HG03575 (cell line): ENCODE measurements around the gene FHOD3.

Source experiments
- ATAC-seq: cut with Tn5 transposase; IDR thresholded peaks from one replicate; pipeline ENCODE4 v1.9.1; 2021; ENCODE audit not compliant: unreplicated experiment, insufficient number of reproducible peaks, low FRiP score; ENCODE audit errors: extremely low read depth

Gene FHOD3

GRCh38 chr18:36297417-36298125 is at the start of gene FHOD3:
Gene FHOD3, plus strand, starts transcription at chr18:36297713. Its CDS starts 123 bp downstream, at chr18:36297836.
- ATAC-seq = no peak

DNA sequence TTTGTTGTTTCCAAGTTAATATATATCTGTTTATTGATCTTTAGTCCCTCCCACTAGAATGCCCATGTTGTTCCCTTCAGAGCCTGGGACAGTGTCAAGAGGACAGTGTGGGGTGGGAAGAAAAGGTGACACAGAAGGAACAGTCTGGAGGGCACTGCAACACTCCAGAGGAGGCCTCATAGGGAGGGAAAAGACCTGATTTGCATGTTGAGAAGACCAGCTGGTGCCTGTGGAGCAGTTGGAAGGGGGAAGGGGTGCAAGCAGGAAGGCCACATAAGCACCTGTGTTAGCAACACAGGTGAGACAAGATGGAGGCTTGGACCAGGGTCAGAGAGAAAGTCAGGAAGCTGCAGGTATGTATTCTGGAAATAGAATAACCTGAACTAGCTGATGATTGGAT is 48.1 kb upstream of the FHOD3 start:
- no peak for ATAC-seq

DNA sequence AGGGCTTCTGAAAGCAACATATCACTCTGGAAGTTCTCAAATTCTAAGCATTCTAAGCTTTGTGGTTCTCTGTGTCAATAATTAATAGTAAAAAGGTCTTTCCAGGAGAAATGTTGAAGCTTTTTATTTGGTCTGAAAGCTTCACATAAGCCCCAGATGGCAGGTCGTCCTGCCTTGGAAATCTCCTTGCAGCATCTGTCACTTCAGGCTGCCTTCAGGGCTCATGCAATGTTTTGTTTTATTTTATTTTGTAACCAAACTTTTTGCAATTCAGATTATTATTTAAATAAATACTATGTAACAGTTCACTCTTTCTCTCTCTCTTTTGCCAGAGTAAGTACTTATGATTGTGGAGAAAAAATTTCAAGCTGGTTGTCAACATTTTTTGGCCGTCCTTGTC is 46.7 kb upstream of the FHOD3 start:
- ATAC-seq = no peak

GRCh38 chr18:36255072-36255698 is 42.3 kb upstream of the FHOD3 start:
- ATAC-seq = no peak

GRCh38 chr18:36256094-36256493 is 41.4 kb upstream of the FHOD3 start:
- ATAC-seq = no peak

DNA sequence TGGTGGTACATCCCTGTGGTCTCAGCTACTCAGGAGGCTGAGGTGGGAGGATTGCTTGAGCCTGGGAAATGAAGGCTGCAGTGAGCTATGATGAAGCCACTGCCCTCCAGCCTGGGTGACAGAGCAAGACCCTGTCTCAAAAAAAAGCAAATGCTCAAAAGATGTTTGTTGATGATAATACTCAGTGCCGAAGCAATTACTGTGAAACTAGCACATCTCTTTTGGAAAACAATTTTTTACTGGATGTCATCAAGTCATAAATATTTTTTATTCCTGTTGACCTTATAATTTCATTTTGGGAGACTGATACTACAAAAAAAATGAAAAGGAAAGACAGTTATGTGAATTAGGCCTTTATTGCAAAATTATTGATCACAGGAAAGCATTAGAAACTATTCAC is 34.5 kb upstream of the FHOD3 start:
- ATAC-seq = no peak

DNA sequence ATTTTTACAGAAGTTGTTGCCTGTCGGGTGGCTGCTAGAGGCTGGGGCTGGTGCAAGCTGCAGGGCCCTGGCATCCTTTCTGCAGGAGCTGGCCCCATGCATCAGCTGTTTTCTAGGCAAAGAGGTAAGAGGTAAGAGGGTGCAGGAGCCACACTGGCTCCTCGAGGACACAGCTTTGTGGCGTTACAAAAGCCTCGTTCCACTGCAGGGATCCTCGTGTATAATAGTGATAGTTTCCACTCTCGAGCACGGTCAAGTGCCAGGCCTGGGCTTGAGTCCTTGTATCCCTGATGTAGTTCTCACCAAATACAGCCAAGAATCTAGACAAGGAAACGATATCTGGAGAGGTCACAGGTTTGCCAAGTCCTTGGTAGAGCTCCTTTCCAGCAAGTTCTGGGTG is 33.2 kb upstream of the FHOD3 start:
- ATAC-seq = no peak

GRCh38 chr18:36265015-36265414 is 32.5 kb upstream of the FHOD3 start:
- no peak for ATAC-seq

- ATAC-seq = no peak
Observed at GRCh38 chr18:36269157-36269556, 28.4 kb upstream of the FHOD3 start.

DNA sequence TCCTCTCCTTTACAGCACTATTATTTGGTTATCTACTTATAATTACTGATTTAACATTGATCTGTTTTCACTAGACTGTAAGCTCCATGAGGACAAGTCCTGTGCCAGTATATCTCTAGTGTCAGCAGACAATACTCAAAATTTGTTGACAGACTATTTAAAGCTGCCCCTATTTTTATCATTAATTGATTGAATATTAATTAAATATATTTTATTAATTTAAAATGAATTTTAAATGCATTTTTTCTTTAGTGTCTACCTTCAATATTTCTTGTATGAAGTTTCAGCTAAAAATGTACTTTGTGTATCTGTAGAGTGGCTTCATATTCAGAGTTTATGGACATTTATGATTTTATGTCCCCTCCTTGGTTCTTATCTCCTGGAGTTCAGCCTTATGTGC is 26.4 kb upstream of the FHOD3 start:
- ATAC-seq = no peak

- ATAC-seq = no peak
Observed at GRCh38 chr18:36273347-36273746, 24.2 kb upstream of the FHOD3 start.

GRCh38 chr18:36274083-36274715 is 23.3 kb upstream of the FHOD3 start:
- no peak for ATAC-seq

- ATAC-seq = no peak
Observed at GRCh38 chr18:36275561-36275960, 22.0 kb upstream of the FHOD3 start.

DNA sequence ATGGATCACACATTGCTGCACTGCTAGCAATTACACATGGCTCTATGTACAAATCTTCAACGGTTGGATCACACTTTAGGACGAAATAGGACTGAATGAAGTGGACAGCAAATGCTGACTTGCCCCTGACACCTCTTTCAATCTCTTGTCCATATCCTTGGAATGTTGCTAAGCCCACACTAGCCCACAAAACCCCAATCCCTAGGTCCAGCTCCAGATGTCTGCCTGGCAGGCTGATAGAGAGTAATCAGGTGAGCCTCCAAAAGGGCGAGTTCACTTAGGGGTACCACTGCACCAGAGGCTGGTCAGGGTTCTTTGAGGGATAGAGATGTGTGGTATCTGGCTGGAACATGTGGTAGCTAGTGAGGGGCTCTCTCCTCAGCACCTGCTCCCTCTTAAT is 18.5 kb upstream of the FHOD3 start:
- no peak for ATAC-seq

DNA sequence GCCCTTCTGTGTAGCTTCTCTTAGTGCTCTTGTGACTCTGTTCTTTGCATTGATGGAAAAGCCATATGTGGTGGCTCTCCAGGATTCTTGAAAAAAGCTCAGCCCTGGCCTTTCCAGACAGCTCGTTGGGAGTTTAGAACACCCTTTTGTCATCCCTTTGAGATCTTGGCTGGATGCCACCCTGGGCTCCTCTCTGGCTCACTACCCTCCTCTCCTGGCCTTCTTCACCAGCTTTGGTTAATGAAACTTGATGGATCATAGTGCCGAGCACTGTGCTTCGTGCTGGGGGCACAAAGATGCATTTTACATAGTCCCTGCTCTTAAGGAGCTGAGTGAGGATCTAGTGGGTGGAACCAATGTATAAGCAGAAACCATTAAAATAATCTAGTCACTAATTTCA is 15.6 kb upstream of the FHOD3 start:
- ATAC-seq = no peak

GRCh38 chr18:36283448-36283847 is 14.1 kb upstream of the FHOD3 start:
- ATAC-seq = no peak

GRCh38 chr18:36284268-36284667 is 13.2 kb upstream of the FHOD3 start:
- ATAC-seq = no peak

DNA sequence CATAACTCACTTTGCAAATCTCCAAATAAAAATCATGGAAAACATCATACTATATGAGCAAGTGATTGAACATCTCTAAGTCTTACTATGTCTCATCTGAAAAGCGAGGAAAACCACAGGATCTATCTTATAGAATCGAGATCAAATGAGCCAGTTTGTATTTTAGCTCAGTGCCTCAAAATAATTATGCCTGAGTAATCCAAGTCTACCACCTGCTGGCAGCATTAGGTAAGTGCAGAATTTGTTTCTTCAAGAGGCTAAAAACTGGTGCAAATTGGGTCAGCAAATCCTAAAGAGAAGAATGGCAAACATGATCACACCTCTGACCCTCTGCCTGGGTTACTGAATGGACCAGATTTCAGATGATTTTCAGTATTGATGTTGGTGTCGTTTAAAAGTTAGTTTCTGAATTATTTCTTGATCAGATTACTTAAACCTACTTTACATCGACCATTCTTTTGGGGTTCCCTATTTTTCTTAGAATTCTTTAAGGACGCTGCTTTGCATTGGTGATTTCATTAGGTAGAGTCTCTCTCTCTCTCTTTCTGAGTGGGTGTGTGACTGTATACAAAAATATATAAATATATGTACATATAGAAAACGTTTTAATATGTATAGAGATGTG is 12.7 kb upstream of the FHOD3 start:
- no peak for ATAC-seq

DNA sequence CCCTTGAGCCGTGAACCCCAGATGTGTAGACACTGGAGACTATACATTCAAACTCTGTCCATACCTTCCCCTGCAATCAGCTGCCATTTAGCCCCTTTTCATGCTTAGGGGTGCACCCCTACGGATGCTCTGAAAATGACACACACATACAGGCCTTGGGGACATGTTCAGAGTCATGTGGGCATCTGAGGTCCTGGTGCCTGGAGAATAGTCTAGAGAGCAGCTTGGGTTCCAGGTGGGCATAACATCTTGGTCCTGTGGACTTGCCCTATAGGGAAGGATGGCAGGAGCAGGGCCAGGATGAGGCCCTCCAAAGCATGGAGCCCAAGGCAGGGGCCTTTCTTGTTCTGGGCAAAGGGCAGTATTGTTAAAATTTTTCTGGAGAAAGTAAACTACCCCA is 9.9 kb upstream of the FHOD3 start:
- ATAC-seq = no peak

- ATAC-seq = no peak
Observed at GRCh38 chr18:36288689-36289088, 8.8 kb upstream of the FHOD3 start.
